ENCODE data around the gene LHX3.

The LHX3 gene

DNA sequence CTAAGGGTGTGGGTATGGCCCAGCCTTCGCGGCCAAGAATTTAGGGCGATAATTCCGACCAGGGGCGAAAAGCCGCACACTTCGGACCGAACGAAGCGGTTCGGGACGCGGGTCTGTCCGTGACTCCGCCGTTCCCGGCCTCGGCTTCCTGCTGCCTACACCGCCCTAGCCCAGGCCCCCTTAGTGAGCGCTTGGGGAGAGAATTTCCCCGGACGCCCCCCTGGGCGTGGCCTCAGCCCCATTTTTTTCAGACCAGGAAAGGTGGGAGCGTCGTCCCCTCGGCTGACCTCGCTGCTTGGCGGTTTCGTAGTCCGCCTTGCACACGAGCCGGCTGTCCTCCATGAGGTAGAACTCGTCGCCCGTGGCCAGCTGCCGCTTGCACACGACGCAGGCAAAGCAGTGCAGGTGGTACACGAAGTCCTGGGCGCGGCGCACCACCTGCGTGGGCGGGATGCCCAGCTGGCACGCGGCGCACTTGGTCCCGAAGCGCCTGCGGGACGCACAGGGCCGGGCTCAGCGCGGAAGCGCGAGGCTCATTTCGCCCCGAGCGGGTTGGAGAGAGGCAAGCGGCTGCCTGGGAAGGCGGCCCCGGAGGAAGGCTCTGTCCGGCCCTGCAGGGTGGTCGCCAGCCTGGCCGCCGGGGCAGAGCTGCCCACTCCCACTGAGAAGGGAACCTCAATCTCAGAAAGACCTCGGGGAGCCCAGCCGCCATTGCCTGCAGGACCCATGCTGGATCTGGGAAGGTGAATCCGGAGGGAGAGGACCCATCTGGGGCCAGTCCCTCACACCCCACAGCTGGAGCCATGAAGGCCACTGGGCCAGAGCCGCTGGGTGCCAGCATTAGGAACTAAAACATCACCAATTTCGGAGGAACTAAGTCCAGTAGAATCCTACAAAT, 5.3 kb downstream of the LHX3 start:
- no peak overlapping the region for H3K27ac ChIP-seq (replicated peaks)
- H3K27me3 ChIP-seq (ENCODE audit: insufficient read depth, poor library complexity, severe bottlenecking) = peaks cover 84% of the 10 kb centered on the region
- H3K4me3 ChIP-seq (replicated peaks; ENCODE audit: insufficient read depth, low read length) = no peak overlapping the region
- no peak for DNase-seq (ENCODE audit: low read depth in 1 of 2, low spot score in 1 of 2)
- TF ChIP-seq POLR2AphosphoS5 (IDR thresholded peaks at IDR 0.05; ENCODE audit: low read depth) = no peak
- TF ChIP-seq, protein P1, sequence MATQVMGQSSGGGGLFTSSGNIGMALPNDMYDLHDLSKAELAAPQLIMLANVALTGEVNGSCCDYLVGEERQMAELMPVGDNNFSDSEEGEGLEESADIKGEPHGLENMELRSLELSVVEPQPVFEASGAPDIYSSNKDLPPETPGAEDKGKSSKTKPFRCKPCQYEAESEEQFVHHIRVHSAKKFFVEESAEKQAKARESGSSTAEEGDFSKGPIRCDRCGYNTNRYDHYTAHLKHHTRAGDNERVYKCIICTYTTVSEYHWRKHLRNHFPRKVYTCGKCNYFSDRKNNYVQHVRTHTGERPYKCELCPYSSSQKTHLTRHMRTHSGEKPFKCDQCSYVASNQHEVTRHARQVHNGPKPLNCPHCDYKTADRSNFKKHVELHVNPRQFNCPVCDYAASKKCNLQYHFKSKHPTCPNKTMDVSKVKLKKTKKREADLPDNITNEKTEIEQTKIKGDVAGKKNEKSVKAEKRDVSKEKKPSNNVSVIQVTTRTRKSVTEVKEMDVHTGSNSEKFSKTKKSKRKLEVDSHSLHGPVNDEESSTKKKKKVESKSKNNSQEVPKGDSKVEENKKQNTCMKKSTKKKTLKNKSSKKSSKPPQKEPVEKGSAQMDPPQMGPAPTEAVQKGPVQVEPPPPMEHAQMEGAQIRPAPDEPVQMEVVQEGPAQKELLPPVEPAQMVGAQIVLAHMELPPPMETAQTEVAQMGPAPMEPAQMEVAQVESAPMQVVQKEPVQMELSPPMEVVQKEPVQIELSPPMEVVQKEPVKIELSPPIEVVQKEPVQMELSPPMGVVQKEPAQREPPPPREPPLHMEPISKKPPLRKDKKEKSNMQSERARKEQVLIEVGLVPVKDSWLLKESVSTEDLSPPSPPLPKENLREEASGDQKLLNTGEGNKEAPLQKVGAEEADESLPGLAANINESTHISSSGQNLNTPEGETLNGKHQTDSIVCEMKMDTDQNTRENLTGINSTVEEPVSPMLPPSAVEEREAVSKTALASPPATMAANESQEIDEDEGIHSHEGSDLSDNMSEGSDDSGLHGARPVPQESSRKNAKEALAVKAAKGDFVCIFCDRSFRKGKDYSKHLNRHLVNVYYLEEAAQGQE (IDR thresholded peaks at IDR 0.05; ENCODE audit: insufficient replicate concordance, low read depth) = no peak
- TF ChIP-seq SPI1 (IDR thresholded peaks at IDR 0.05; ENCODE audit: borderline replicate concordance, low read depth) = no peak
- TF ChIP-seq, protein P2, sequence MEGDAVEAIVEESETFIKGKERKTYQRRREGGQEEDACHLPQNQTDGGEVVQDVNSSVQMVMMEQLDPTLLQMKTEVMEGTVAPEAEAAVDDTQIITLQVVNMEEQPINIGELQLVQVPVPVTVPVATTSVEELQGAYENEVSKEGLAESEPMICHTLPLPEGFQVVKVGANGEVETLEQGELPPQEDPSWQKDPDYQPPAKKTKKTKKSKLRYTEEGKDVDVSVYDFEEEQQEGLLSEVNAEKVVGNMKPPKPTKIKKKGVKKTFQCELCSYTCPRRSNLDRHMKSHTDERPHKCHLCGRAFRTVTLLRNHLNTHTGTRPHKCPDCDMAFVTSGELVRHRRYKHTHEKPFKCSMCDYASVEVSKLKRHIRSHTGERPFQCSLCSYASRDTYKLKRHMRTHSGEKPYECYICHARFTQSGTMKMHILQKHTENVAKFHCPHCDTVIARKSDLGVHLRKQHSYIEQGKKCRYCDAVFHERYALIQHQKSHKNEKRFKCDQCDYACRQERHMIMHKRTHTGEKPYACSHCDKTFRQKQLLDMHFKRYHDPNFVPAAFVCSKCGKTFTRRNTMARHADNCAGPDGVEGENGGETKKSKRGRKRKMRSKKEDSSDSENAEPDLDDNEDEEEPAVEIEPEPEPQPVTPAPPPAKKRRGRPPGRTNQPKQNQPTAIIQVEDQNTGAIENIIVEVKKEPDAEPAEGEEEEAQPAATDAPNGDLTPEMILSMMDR (IDR thresholded peaks at IDR 0.05; ENCODE audit: insufficient read depth, low read length) = no peak
- TF ChIP-seq GABPA (IDR thresholded peaks at IDR 0.05; ENCODE audit: low read depth) = no peak

DNA sequence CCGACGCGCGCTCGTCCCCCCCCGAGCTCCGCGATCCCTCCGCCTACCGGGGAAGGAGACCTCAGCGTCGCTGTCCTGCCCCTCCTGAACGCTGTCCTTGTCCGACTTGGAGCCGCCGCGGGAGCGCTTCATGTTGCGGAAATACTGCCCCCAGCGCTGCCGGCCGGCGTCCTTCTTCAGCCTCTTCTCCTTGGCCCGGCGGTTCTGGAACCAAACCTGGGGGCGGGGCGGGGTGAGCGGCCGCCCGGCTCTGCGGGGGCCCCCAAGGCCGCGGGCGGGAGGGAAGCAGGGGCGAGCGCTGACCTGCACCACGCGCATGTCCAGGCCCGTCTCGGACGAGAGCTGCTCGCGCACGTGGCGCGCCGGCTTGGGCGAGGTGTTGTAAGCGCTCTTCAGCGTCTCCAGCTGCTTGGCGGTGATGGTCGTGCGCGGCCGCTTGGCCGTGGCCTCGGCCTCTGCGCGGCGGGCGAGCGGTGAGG, 6.3 kb downstream of the LHX3 start:
- no peak overlapping the region for H3K27ac ChIP-seq (replicated peaks)
- DNase-seq (ENCODE audit: low read depth in 1 of 2, low spot score in 1 of 2) = no peak
- H3K27me3 ChIP-seq (ENCODE audit: insufficient read depth, poor library complexity, severe bottlenecking) = peaks cover 83% of the 10 kb centered on the region
- no peak overlapping the region for H3K4me3 ChIP-seq (replicated peaks; ENCODE audit: insufficient read depth, low read length)
- TF ChIP-seq GABPA (IDR thresholded peaks at IDR 0.05; ENCODE audit: low read depth) = no peak
- no peak for TF ChIP-seq POLR2AphosphoS5 (IDR thresholded peaks at IDR 0.05; ENCODE audit: low read depth)

DNA sequence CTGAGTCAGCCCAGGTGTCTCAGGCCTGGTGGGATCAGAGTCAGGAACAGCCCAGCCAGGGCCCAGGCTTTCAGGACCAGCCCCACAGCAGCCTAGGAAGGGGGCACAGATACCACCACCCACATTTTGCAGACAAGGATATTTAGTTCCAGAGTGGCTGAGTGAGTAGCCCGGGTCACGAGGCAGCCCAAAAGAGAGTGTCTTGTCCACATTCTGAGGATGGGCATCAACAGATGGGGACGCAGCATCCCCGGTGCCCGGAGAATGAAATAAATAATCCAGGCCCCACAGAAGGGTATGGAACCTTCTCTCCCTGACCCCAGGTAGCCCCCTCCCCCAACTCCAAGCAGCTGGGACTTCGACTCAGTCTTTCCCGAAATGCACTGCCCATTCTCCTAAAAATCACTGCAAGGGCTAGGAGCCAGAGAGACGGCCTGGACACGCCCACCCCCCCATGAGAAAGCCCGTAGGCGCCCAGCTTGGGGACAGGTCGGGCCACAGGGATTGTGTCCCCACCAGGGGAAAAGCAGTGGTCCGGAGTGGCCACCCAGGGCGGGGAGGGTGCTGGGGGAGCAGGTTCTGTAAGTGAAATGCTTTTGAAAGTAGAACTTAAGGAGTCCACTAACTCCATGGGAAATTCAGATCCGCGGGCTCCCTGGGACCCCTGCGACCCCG, 6.9 kb downstream of the LHX3 start:
- Histone ChIP-seq H3K27me3 (ENCODE audit: insufficient read depth, poor library complexity, severe bottlenecking) (peaks cover 81% of the 10 kb centered on the region), H3K27ac (replicated peaks) (no peak overlapping the region), H3K4me3 (replicated peaks; ENCODE audit: insufficient read depth, low read length) (no peak overlapping the region)
- DNase-seq (ENCODE audit: low read depth in 1 of 2, low spot score in 1 of 2) = no peak
- TF ChIP-seq, protein P2 (IDR thresholded peaks at IDR 0.05; ENCODE audit: insufficient read depth, low read length) = no peak
- TF ChIP-seq GABPA (IDR thresholded peaks at IDR 0.05; ENCODE audit: low read depth) (no peak), SPI1 (IDR thresholded peaks at IDR 0.05; ENCODE audit: borderline replicate concordance, low read depth) (no peak), POLR2AphosphoS5 (IDR thresholded peaks at IDR 0.05; ENCODE audit: low read depth) (no peak)
- TF ChIP-seq, protein P1 (IDR thresholded peaks at IDR 0.05; ENCODE audit: insufficient replicate concordance, low read depth) = no peak
